IPS DF 19.7 (cell line): ENCODE measurements around the gene DIAPH2.
"Not testable (repeated sequence)": the region's sequence is repeated elsewhere in the genome, so short reads cannot be mapped to it uniquely, and the experiment has no call there.

Source experiments
- DNase-seq: peaks from one replicate; pipeline ENCODE4 v3.0.0-alpha.2; 2013; ENCODE audit warnings: low read depth, low spot score

DIAPH2 gene

DNA sequence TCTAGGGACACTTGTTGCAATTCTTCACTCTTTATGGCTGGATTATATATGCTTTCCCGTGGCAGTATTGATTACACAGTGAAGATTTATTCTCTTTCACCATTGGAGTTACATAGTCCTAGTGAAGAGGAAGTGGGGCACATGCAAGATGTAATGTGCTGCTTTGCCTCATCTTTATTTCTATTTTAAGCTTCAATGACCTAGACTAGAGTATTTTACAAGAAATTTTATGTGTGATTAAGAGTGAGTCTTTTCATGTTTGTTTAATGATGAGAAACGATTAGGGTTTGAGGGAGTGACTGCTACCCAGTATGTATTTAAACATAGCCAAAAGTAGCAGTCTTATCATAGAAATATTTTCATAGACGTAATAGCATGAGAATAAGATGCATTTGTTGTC is 30.8 kb downstream of the DIAPH2 start:
- no peak for DNase-seq

DNA sequence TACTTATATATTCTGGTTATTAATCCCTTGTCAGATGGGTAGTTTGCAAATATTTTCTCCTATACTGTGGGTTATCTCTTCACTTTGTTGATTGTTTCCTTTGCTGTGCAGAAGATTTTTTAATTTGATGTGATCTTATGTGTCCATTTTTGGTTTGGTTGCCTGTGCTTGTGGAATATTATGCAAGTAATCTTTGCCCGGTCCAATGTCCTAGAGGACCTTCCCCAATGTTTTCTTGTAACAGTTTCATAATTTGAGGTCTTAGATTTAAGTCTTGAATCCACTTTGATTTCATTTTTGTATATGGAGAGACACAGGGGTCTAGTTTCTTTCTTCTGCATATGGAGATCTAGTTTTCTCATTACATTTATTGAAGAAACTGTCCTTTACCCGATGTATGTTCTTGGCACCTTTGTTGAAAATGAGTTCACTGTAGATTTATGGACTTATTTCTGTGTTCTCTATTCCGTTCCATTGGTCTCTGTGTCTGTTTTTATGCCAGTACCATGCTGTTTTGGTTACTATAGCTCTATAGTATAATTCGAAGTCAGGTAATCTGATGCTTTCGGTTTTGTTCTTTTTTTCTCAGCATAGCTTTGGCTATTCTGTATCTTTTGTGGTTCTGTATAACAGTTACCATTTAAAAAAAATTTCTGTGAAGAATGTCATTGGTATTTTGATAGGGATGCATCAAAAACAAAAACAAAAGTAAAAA is 34.7 kb downstream of the DIAPH2 start:
- DNase-seq = no peak

DNA sequence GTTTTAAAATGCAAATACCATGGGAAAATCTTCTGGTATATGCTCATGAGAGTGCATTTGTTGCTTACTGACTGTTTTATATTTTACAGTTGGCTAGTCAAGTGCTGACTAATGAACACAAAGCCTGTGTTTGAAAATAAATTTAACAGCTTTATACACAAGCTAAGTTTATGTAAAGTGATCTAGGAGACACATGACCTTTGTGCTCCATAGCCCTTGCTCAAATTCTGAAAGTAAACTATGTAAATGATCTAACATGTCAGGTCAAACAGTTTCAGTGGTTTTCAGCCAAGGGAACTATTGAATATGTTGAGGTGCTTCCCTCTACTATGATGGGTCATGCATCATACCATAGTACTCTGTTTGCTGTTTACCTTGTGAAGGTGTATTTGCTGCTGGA is 36.7 kb downstream of the DIAPH2 start:
- DNase-seq = no peak

DNA sequence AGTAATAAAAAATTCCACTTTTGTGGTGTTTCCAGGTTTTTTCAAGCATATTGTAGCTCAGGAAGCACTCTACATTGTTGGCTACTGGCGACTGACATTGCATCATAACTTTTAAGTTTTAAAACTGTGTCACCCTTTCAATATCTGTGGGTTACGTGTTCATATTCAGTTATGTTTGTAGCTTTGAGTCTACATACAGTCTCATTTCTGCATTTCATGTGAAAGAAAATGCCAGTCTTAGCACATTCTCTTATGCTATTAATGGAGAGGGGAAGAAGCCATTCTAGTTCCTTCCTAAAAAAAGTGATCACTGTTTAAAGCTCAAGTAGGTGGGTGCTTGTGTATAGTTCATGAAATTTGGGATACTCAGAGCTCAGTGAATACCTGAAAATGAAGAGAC is 38.1 kb downstream of the DIAPH2 start:
- DNase-seq = no peak

DNA sequence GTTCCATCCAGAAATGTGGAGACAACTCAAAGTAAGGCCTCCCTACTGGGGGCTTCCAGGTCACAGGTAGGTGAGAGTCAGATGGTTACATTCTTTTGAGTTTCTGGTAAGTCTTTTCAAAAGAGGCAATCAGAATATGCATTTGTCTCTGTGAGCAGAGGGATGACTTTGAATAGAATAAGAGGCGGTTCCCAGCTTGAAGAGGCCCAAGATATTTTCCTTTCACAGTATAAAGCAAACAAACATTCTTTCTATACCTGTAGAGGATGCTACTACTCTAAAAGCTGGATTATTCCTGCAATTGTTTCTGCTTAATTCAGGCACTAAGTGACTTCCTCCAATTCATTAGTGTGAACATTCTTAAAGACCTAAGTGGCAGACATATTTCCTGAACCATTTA is 44.4 kb downstream of the DIAPH2 start:
- peak; percentile 9 for DNase-seq

DNA sequence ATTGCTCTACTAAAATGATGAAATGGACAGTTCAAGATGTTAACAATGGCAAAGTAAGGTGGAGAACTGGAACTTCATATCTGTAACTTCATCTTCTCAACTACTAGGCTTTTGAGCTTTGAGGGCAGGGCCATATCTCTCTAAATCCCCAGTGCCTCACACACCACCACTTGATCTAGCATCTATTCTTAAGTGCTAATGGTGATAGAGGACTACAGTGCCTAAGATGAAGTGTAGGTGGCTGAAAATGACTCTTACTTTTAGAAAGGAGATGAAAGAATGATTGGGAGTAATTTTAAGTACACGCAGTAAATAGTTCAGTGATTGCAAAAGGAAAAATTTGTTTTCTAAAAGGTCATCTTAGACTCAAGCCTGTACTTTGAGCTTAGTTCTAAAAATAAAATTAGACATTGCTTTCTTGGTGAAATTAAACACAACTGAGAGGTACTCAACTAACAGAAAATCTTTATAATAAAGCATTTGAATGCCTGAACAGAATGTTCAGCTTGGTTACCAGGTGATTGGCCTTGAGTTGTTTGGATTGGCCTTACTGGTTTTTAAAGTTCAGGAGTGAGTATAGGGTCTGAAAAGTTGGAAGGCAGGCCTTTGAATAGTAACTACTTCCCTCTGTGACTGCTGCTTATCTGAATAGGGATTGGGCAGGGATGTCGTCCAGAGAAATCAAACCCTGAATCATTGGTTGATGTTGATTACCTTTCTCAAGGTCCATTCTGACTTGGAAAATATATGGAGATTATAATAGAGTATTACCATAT is 45.4 kb downstream of the DIAPH2 start:
- DNase-seq = no peak

DNA sequence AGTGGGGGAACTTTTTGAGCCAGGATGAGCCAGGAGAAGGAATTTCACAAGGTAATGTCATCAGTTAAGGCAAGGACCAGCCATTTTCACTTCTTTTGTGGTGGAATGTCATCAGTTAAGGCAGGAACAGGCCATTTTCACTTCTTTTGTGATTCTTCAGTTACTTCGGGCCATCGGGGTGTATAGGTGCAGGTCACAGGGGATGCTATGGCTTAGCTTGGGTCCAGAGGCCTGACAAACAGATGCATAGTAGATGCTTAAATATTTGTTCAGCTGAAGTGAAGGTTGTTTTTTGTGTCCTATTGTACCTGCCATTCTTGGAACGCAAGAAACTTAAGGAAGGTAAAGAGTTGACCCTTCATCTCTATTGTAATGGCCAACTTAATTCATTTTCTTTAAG is 46.4 kb downstream of the DIAPH2 start:
- DNase-seq = not testable (repeated sequence)

DNA sequence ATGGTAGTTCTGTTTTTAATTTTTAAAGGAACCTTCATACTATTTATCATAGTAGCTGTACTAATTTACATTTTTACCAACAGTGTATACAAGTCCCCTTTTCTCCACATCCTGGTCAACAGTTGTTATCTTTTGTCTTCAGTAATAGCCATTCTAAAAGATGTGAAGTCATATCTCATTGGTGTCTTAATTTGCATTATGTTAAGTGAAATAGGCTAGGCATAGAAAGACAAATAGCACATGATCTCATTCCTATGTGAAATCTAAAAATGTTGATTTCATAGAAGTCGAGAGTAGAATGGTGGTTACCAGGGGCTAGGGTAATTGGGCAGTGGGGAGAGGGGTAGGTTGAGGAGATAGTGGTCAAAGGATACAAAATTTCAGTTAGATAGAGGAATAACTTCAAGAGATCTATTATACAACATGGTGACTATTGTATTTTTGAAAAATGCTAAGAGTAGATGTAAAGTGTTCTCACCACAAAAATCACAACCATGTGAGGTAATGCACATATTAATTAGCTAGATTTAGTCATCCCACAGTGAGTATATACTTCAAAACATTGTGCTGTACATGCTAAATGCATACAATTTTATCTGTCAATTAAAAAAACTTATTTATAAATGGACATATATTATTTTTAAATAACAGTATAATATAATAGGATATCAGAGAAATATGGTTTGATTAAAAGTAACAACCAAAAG is 58.9 kb downstream of the DIAPH2 start:
- DNase-seq = no peak

DNA sequence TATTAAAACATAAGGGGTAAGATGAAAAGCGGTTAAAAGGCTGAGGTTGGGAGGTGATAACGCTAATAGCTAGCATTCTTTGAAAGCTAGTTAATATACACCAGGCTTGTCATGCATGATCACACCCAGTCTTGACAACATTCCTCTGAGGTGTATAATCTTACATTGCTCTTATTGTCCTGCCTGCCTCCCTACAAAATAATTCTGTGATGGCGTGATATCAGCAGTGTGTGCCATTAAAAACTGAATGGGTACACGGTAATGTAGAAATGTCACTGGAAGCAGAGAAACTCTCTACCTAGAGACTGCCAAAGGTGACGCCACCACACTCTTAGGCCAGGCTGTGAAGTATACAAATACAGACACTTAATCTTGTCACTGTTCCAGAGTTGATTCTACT is 68.1 kb downstream of the DIAPH2 start:
- no peak for DNase-seq

DNA sequence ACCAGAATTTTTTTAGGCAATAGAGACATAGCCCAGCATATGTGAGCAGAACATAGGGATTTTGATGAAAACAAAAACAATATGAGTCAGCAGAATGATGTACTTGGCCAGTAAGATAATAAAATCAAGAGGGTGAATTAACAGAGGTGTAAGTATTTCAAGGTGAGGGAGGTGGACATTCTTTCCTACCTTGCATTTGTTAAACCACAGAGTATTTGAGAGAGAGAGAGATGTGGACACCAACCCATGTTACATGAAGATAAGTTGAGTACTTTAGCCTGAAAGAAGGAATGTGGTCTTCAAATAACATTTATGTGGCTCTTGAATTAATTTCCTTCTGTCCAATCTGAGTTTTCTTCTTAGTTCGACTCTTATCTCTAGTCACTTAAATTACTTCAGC is 68.6 kb downstream of the DIAPH2 start:
- no peak for DNase-seq

DNA sequence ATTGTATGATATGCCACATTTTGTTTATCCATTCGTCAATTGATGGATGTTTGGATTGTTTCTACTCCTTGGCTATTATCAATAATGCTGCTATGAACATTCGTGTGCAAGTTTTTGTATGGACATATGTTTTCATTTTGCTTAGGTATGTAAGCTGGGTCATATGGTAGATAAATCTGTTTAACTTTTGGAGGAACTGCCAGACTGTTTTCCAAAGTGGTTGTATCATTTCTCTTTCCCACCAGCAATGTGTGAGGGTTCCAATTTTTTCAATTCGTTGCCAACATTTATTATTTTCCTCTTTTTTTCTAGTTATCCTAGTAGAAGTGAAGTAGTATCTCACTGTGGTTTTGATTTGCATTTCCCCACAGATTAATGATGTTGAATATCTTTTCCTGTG is 71.8 kb downstream of the DIAPH2 start:
- DNase-seq = no peak

DNA sequence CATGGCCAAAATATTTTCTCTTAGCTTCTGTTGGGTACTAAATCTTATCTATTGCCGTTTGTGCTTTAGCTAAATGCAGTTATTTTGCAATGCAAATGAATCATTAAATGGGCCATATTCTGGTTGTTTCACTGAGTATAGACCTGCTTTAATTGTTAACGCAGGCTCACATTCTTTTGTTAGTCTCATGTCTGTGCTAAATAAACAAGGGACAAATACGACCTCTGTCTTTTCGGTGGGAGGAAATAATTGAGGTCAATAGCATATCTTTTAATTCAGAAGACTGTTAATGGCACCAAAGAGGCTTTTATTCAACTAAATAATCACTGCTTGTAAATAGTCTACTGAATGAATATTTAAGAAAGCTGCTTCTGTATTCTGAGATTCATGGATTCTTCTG is 76.9 kb downstream of the DIAPH2 start:
- no peak for DNase-seq

DNA sequence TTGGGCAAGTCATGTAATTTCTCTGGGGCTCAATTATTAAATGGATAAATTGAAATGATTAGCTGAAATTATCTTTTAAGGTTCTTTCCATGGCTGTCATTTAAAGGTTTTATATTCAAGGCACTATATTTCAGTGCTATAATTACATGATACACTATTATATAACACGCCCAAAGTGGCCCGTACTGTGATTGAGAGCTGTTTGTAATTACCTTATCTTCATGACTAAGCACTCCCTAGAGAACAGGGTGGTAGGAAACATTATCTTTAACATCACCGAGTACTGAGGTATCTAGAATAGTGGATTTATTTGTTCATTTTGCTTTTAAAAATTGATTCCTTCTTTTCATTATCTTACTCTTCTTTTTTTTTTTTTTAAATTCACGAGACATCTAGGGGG is 79.0 kb downstream of the DIAPH2 start:
- no peak for DNase-seq

DNA sequence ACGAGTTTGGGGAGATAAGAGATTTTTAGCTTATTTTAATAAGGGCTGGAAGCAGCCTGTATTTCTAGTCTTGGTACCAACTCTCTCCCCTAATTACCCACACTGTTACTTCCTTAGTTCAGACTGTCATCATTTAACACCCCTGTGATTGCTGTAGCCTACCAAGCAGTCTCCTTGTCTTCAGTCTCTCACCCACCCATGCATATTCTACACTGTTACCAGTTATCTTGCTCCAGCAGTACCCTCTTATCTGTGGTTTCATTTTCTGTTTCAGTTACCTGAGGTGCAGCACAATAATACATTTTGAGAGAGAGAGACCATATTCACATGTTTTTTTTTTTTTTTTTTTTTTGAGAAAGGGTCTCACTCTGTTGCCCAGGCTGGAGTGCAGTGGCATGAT is 80.2 kb downstream of the DIAPH2 start:
- DNase-seq = no peak

DNA sequence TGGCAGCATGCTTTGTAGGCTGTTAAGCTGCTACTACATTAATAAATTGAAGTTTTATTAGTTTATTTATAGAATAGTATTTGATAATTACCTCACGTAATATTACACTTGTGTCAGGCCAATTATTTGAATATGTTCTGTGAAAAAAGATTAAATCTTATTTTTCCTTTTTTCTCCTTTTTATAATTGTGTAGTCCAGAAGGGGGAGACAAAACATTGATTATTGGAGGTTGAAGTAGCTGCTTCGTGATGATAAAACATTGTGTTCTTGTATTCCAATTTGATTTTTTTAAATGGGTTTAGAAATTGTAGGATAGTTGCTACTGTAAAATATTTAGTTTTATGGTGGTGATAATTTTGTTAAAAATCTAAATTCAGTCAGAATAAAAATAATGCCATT is 85.7 kb downstream of the DIAPH2 start:
- no peak for DNase-seq

DNA sequence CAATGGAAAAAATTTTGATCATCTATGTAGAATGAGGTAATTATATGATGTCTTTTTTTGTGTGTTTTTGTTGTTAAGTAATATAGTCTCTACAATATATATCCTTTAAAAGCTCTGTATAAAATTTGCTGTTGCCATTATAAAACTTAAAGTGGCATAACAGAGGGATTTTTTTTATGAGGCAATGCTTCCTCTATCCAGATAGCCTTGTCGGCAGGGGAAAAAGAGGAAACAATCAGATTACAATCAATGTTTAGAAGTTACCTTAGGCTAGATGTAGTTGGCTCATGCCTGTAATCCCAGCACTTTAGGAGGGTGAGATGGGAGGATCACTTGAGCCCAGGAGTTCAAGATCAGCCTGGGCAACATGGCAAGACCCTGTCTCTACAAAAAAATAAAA is 86.8 kb downstream of the DIAPH2 start:
- no peak for DNase-seq

DNA sequence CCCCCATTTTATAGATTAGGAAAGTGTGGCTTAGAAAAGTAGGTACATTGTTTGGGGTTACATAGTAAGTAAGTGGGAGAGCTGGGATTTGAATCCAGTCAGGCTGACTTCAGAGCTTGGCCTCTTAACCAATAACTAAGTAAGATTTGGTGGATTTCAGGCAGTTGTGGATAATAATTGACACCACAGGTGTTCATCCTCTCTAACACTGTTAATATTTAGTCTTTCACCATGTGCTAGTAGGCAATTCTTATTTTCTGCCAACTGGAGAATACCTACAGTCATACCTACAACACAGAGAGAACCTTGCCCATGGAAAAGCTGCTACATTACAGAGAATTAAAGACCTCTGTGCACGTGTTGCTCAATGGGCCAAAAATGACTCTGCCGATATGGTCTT is 89.5 kb downstream of the DIAPH2 start:
- DNase-seq = no peak

DNA sequence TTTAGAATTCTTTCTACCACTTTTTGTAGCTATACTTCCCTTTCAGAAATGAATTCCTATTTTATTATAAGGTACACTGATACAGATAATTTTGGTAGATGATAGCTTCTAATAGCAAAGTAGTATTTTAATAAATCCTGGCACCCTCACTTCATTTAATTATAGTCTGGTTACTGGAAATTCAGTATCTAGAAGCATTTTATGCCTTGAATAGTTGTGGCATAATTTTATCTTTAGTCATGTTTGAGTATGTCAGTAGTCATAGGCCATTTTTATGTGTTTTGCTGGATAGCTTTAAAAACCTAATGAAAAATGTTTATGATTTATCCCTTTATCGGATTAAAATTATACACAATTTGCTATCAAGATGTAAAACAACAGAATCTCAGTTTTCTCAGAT is 92.3 kb downstream of the DIAPH2 start:
- DNase-seq = no peak

DNA sequence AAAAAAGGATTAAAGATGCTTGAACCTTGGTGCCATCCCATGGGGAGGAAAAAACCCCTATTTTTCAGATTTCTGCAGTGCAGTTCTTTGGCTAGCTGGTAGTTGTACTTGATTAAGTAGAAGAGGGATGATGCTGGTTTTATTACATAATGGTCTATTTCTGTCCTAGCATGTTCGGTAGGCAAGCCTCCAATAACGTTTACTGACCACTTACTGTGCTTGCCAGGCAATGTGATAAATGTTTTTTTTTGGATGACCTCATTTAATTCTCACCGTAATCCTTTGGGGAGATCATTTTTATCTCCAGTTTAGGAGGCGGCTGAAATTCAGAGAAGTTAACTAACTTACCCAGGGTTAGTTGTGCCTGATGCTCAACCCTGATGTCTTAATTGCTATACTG is 106.9 kb downstream of the DIAPH2 start:
- no peak for DNase-seq

DNA sequence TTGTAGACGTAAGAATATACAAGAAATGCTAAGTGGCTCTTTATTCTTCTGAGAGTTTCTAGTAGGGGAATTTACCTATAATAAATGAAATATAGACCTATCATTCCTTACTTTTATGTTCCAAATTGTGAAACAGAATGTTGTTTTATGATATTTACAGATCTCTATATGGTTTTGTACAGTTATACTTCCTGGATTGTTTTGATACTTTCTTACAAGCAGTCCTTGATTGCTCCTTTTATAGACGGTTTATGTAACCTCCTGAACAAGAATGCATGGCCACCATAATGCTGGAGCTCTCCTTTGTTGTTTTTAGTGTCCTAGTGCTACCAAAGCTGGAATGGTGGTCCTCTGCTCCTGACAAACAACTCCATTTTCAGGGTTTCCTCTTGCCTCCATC is 107.4 kb downstream of the DIAPH2 start:
- DNase-seq = no peak

DNA sequence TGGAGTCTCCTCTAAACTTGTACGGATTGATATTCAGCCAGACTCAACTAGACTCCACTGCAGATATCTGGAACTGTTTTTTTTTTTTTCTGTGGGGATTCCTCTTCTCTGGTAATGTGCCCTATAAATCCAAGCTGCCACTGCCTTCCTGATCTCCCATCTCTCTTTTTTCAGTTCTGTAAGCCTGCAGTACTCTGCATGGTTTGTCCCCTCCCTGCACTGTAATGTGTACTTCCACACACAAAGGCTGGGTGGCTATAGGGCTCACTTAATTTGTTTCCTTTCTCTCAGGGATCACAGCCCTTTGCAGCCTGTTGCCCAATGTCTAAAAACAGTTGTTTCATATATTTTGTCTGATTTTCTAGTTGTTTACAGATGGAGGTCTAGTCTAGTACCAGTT is 114.3 kb downstream of the DIAPH2 start:
- no peak for DNase-seq

DNA sequence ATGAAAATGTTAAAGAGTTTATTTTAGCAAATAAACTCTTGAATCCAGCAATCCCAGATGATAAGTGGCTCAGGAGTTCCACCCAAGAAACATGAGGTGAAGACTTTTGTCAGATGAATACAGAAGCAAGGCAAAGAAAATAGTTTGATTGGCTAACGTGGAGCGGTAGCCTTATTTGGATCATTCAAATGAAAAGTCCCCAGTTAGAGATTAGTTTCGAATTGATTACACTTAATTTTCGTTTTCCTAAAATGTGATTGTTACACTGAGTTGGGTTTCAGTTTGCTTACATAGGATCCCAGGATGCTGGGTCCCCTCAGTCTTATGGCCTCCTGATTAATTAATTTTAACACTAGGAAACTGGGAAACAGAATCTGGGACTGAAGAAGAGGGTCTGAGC is 122.7 kb downstream of the DIAPH2 start:
- no peak for DNase-seq

DNA sequence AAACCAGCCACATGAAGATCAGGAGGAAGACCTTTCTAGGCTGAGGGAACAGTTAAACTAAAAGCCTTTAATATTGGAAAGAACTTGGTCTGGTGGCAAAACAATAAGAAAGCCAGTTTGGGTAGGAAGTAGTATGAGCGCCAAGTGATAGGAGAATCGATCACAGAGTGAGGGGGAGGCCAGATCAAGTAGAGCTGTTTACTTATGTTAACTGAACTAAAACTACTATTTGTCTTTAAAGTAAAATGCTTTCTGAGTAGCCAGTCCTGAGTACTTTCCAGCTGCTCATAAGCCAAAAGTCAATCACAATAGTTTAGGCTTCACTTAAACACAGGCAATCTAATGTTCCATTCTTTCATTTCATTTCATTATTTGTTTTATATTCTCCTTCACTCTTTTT is 136.3 kb downstream of the DIAPH2 start:
- DNase-seq = no peak
